ENCODE results near the gene PSMC5. TPM values are rescaled to one million over a fixed set of nuclear protein-coding genes. Genes with fewer than 3 reads are reported as not detected.
"Not testable (repeated sequence)": the region's sequence is repeated elsewhere in the genome, so short reads cannot be mapped to it uniquely, and the experiment has no call there.

Gene PSMC5
- total RNA-seq, 1 experiment from 2014 or later, result 183 TPM

GRCh38 chr17:63859257-63859656 is 32.0 kb downstream of the PSMC5 start:
- Histone ChIP-seq H3K4me1 (ENCODE audit: insufficient read depth, low read length) (no peaks in the 10 kb centered on the region), H2BK12ac (ENCODE audit: insufficient read length, low read depth, low read length) (no peak overlapping the region), H2AK5ac (ENCODE audit: insufficient read length, low read length) (no peak overlapping the region), H3K27me3 (ENCODE audit: insufficient read depth, low read length) (no peaks in the 10 kb centered on the region), H2BK120ac (ENCODE audit: low read depth, low read length, poor library complexity, severe bottlenecking) (no peak overlapping the region), H3T11ph (ENCODE audit: low read length) (no peak overlapping the region), H2AFZ (ENCODE audit: low read length) (no peak overlapping the region), H3K4ac (ENCODE audit: low read depth, low read length) (no peak overlapping the region), H3K18ac (ENCODE audit: insufficient read length, low read depth, low read length) (no peak overlapping the region), H3K9me3 (ENCODE audit: control insufficient read depth, low read depth, low read length) (no peaks in the 10 kb centered on the region), H3K23ac (ENCODE audit: insufficient read length, low read depth, low read length) (no peak overlapping the region), H3K4me2 (ENCODE audit: insufficient read depth, insufficient read length, low read length) (no peak overlapping the region), H2BK20ac (ENCODE audit: low read depth, low read length, poor library complexity, severe bottlenecking) (no peak overlapping the region), H2BK15ac (ENCODE audit: low read depth, low read length) (no peak overlapping the region), H3K9ac (ENCODE audit: extremely low read depth, insufficient read length, low read length) (no peak overlapping the region), H2BK5ac (ENCODE audit: insufficient read length, low read length) (no peak overlapping the region), H4K91ac (ENCODE audit: insufficient read length, low read depth, low read length) (no peak overlapping the region), H3K23me2 (ENCODE audit: insufficient read length, low read depth, low read length, poor library complexity, severe bottlenecking) (no peaks in the 10 kb centered on the region), H4K20me1 (ENCODE audit: control insufficient read depth, insufficient read depth, insufficient read length) (no peaks in the 10 kb centered on the region), H4K8ac (replicated peaks; ENCODE audit: insufficient read length, low read depth, low read length) (no peak overlapping the region), H3K79me2 (ENCODE audit: insufficient read depth, low read length) (no peaks in the 10 kb centered on the region), H3K27ac (ENCODE audit: insufficient read length, low read depth, low read length) (no peak overlapping the region), H3K14ac (ENCODE audit: insufficient read depth, low read length) (no peak overlapping the region), H3K79me1 (ENCODE audit: insufficient read depth, low read depth, low read length, poor library complexity, severe bottlenecking) (no peaks in the 10 kb centered on the region), H4K5ac (ENCODE audit: insufficient read length, low read depth, low read length) (no peak overlapping the region), H3K56ac (ENCODE audit: insufficient read length, low read depth, low read length) (no peak overlapping the region)
- no peaks in the 10 kb centered on the region for H3K9me3 Mint-ChIP-seq
- H3K4me1 Mint-ChIP-seq, result no peaks in the 10 kb centered on the region
- WGBS (ENCODE audit: extremely low coverage, insufficient read length, low lambda C conversion rate), result no CpG with 5 or more reads among the region's 3 CpGs
- DNase-seq, result no peak
- H3K27ac Mint-ChIP-seq, result no peak overlapping the region; a peak in 1 of 7 replicates
- H3K4me3 Mint-ChIP-seq, result no peak overlapping the region; a peak in 1 of 5 replicates
- H3K27me3 Mint-ChIP-seq (ENCODE audit: low read depth), result peaks cover 23% of the 10 kb centered on the region
- H3K36me3 Mint-ChIP-seq (ENCODE audit: insufficient read depth in 1 of 3, low read depth in 3 of 3), result no peaks in the 10 kb centered on the region
- TF ChIP-seq CTCF (conservative IDR thresholded peaks at IDR 0.05), result no peak

- not testable (repeated sequence) for H3K9ac ChIP-seq (ENCODE audit: extremely low read depth, insufficient read length, low read length); H3K27ac Mint-ChIP-seq; H4K8ac ChIP-seq (replicated peaks; ENCODE audit: insufficient read length, low read depth, low read length); H3K4me1 Mint-ChIP-seq; H3K79me1 ChIP-seq (ENCODE audit: insufficient read depth, low read depth, low read length, poor library complexity, severe bottlenecking); H2AFZ ChIP-seq (ENCODE audit: low read length); H2BK20ac ChIP-seq (ENCODE audit: low read depth, low read length, poor library complexity, severe bottlenecking); H3K4me2 ChIP-seq (ENCODE audit: insufficient read depth, insufficient read length, low read length); H3K36me3 Mint-ChIP-seq (ENCODE audit: insufficient read depth in 1 of 3, low read depth in 3 of 3); H2AK5ac ChIP-seq (ENCODE audit: insufficient read length, low read length); H3K27me3 Mint-ChIP-seq (ENCODE audit: low read depth); H4K20me1 ChIP-seq (ENCODE audit: control insufficient read depth, insufficient read depth, insufficient read length); H3T11ph ChIP-seq (ENCODE audit: low read length); H2BK12ac ChIP-seq (ENCODE audit: insufficient read length, low read depth, low read length); H2BK15ac ChIP-seq (ENCODE audit: low read depth, low read length); H3K23me2 ChIP-seq (ENCODE audit: insufficient read length, low read depth, low read length, poor library complexity, severe bottlenecking); H3K27me3 ChIP-seq (ENCODE audit: insufficient read depth, low read length); H3K79me2 ChIP-seq (ENCODE audit: insufficient read depth, low read length); H3K18ac ChIP-seq (ENCODE audit: insufficient read length, low read depth, low read length); H3K4me1 ChIP-seq (ENCODE audit: insufficient read depth, low read length); H3K9me3 ChIP-seq (ENCODE audit: control insufficient read depth, low read depth, low read length); H3K23ac ChIP-seq (ENCODE audit: insufficient read length, low read depth, low read length); H2BK5ac ChIP-seq (ENCODE audit: insufficient read length, low read length); H4K5ac ChIP-seq (ENCODE audit: insufficient read length, low read depth, low read length); H3K56ac ChIP-seq (ENCODE audit: insufficient read length, low read depth, low read length); H3K4ac ChIP-seq (ENCODE audit: low read depth, low read length); H3K27ac ChIP-seq (ENCODE audit: insufficient read length, low read depth, low read length); H2BK120ac ChIP-seq (ENCODE audit: low read depth, low read length, poor library complexity, severe bottlenecking); H4K91ac ChIP-seq (ENCODE audit: insufficient read length, low read depth, low read length); H3K9me3 Mint-ChIP-seq; H3K14ac ChIP-seq (ENCODE audit: insufficient read depth, low read length); H3K4me3 Mint-ChIP-seq
- no CpG with 5 or more reads among the region's 7 CpGs for WGBS (ENCODE audit: extremely low coverage, insufficient read length, low lambda C conversion rate)
- DNase-seq, result peak; percentile 73
Observed at GRCh38 chr17:63866625-63867024, 39.4 kb downstream of the PSMC5 start.

Measured in H9 (cell line).